Progenitor cell of endocrine pancreas (in vitro differentiated cells): ENCODE data around the gene BPI. TPM values are rescaled to one million over a fixed set of nuclear protein-coding genes. Genes with fewer than 3 reads are reported as not detected.

ENCODE experiments used
- DNase-seq: peaks from one replicate; pipeline ENCODE4 v3.0.0; 2021; ENCODE audit warnings: low spot score; ENCODE audit not compliant: unreplicated experiment
- H3K27ac Mint-ChIP-seq: 2 replicates; pipeline ENCODE4 v1.8.0; 2021; ENCODE audit warnings: mild to moderate bottlenecking, moderate library complexity, mixed read lengths
- H3K27me3 Mint-ChIP-seq: 2 replicates; pipeline ENCODE4 v1.8.0; 2021; ENCODE audit warnings: mixed read lengths
- H3K36me3 Mint-ChIP-seq: 2 replicates; pipeline ENCODE4 v1.8.0; 2022; ENCODE audit warnings: mixed read lengths; ENCODE audit not compliant: insufficient read depth
- H3K4me1 Mint-ChIP-seq: 2 replicates; pipeline ENCODE4 v1.8.0; 2021; ENCODE audit warnings: low read depth, mixed read lengths
- H3K4me3 Mint-ChIP-seq: 2 replicates; pipeline ENCODE4 v1.8.0; 2021; ENCODE audit warnings: low read depth, mild to moderate bottlenecking, moderate library complexity, mixed read lengths
- H3K9me3 Mint-ChIP-seq: 2 replicates; pipeline ENCODE4 v1.8.0; 2021; ENCODE audit warnings: low read depth, mixed read lengths
- total RNA-seq: library from RNA; stranded (reverse); gene quantifications from 2 replicates; pipeline ENCODE4 v1.2.1, GENCODE V29; 2021
- TF ChIP-seq, protein P1 (sequence below): fragments of 200-600 bp; sonication (generic); IDR thresholded peaks from one replicate; pipeline ENCODE4 v1.5.0; 2021; ENCODE audit warnings: antibody characterized with exemption, mild to moderate bottlenecking; ENCODE audit not compliant: unreplicated experiment

Gene BPI
- total RNA-seq, 1 donor from 2014 or later, result not detected

DNA sequence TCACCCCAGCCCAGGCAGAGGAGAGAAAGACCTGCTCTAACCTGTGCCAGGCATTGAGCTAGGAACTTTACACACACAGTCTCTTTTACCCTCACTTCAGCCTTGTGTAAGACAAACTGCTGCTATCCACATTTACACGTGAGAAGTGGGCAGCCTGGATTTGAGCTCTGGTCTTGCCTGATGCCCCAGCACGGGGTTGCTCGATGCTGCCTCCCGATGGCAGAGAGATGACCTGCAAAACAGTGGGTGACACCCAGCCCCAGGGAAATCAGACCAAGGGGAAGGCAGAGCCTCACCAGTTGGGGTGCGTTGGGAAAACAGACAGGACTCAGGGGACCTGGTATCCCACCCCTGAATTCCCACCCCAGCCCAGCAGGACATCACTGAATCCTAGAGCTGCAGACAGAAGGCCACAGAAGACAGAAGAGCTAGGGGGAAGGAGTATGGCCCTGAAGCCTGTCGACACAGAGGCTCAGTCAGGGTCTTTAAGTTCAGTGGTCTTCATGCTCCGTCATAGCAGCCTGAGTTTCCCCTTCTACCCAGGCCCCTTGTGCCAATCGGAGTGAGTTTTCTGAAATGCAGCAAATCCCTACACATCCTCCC is 990 bp downstream of the BPI start:
- H3K9me3 Mint-ChIP-seq, result no peaks in the 10 kb centered on the region
- no peak overlapping the region for H3K27ac Mint-ChIP-seq
- H3K4me3 Mint-ChIP-seq, result no peak overlapping the region
- TF ChIP-seq, protein P1, sequence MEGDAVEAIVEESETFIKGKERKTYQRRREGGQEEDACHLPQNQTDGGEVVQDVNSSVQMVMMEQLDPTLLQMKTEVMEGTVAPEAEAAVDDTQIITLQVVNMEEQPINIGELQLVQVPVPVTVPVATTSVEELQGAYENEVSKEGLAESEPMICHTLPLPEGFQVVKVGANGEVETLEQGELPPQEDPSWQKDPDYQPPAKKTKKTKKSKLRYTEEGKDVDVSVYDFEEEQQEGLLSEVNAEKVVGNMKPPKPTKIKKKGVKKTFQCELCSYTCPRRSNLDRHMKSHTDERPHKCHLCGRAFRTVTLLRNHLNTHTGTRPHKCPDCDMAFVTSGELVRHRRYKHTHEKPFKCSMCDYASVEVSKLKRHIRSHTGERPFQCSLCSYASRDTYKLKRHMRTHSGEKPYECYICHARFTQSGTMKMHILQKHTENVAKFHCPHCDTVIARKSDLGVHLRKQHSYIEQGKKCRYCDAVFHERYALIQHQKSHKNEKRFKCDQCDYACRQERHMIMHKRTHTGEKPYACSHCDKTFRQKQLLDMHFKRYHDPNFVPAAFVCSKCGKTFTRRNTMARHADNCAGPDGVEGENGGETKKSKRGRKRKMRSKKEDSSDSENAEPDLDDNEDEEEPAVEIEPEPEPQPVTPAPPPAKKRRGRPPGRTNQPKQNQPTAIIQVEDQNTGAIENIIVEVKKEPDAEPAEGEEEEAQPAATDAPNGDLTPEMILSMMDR, result peak; percentile 36
- peaks cover 4% of the 10 kb centered on the region for H3K4me1 Mint-ChIP-seq
- H3K36me3 Mint-ChIP-seq, result no peaks in the 10 kb centered on the region
- peaks cover 6% of the 10 kb centered on the region for H3K27me3 Mint-ChIP-seq
- DNase-seq, result no peak

DNA sequence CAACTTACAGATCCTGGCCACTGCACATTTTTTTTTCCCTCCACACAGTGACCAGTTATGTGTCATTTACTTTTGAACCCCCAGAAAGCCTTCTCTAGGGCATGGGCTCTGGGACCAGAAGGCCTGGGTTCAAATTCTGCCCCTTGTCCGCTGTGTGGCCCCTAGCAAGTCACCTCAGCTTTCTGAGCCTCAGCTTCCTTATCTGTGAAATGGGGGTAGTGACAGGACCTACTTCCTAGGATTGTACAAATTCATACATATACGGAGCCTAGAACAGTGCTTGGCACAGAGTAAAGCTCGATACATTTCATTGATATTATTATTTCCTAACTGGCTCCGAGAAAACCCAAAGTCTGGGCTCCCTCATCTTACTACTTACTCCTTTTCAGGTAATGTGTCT is 1.6 kb downstream of the BPI start:
- Mint-ChIP-seq H3K9me3 (no peaks in the 10 kb centered on the region), H3K27me3 (peaks cover 6% of the 10 kb centered on the region), H3K4me1 (no peaks in the 10 kb centered on the region), H3K36me3 (no peaks in the 10 kb centered on the region), H3K27ac (no peak overlapping the region), H3K4me3 (no peak overlapping the region)
- no peak for DNase-seq
- TF ChIP-seq, protein P1, result no peak

DNA sequence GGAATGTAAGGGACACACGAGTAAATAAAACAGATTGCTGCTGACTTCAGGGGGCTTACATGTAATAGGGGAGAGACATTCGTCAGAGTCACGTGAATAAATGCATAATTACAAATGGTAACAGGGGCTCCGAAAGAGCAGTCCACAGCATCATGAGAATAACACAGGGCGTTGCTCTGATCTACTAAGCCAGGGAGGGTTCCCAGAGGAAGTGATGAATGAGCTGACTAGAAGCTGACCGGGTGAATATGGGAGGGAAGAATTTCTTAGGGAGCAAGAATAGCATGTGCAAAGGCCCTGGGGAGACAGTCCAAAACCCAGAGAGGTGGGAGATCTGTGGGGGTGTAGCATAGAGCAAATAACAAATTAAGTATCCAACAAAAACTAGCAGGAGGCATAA is 2.4 kb downstream of the BPI start:
- TF ChIP-seq, protein P1, result no peak
- Mint-ChIP-seq H3K4me1 (peaks cover 2% of the 10 kb centered on the region), H3K36me3 (no peaks in the 10 kb centered on the region), H3K27me3 (peaks cover 10% of the 10 kb centered on the region), H3K27ac (no peak overlapping the region), H3K4me3 (no peak overlapping the region), H3K9me3 (no peaks in the 10 kb centered on the region)
- no peak for DNase-seq

DNA sequence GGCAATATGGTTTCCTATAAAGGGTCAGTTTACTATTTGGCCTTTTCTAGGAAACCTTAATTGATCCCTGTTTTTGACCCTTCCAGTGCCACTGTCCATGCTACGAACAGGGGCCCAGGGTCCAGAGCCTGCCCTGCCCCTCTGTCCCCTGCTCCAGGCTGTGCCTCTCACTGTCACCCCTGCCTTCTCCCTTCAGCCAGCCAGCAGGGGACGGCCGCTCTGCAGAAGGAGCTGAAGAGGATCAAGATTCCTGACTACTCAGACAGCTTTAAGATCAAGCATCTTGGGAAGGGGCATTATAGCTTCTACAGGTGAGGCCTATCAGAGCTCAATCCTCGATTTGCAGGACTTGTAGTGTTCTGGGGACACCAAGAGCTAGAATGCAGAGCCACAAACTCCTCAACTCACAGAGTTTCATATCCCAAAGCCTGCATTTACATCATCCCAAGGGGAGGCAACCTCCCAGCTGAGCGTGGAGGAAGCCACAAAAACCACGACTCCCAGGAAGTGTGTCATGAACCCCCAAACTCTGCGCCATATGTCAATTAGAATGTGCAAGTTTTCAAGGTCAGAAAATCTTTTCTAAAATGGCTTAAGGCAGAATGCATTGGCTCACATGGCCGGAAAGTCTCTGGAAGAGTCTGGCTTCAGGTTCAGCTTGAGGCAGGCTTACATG is 3.6 kb downstream of the BPI start:
- H3K4me1 Mint-ChIP-seq, result peaks cover 2% of the 10 kb centered on the region
- H3K4me3 Mint-ChIP-seq, result no peak overlapping the region
- DNase-seq, result no peak
- H3K27ac Mint-ChIP-seq, result no peak overlapping the region
- no peaks in the 10 kb centered on the region for H3K9me3 Mint-ChIP-seq
- peaks cover 11% of the 10 kb centered on the region for H3K27me3 Mint-ChIP-seq
- H3K36me3 Mint-ChIP-seq, result no peaks in the 10 kb centered on the region
- TF ChIP-seq, protein P1, result no peak

DNA sequence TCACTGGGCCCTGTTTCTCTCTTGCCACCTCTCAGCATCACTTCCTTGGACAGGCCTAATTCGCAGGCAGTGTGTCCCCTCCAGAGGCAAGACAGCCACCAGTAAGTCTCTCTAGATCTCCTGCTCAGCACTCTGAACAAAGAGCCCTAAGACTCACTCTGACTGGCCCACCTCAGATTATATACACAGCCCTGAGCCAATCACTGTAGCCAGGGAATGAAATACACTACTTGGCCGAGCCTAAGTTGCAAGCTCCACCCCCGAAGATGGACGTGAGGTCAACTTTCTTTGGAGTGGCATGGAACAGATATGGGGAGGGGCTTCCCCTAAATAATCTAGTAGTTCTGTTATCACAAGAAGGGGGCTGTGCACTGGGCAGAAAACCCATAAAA is 4.1 kb downstream of the BPI start:
- Mint-ChIP-seq H3K4me1 (peaks cover 2% of the 10 kb centered on the region), H3K9me3 (no peaks in the 10 kb centered on the region), H3K36me3 (no peaks in the 10 kb centered on the region), H3K4me3 (no peak overlapping the region), H3K27ac (no peak overlapping the region), H3K27me3 (peaks cover 9% of the 10 kb centered on the region)
- TF ChIP-seq, protein P1, result no peak
- DNase-seq, result no peak
